IgD-negative memory B cell (primary cell): ENCODE measurements around the gene RUNX2. TPM values are rescaled to one million over a fixed set of nuclear protein-coding genes. Genes with fewer than 3 reads are reported as not detected.
A peak's percentile ranks its signal among the peaks of the same experiment; 100 is the strongest.
"Not testable (repeated sequence)": the region's sequence is repeated elsewhere in the genome, so short reads cannot be mapped to it uniquely, and the experiment has no call there.

ENCODE experiments used
- H3K27ac Mint-ChIP-seq, 3 donors: one replicate each; pipeline ENCODE4 v1.8.0; 2020 to 2022; ENCODE audit warnings: mild to moderate bottlenecking in 3 of 3, mixed read lengths in 3 of 3, moderate library complexity in 1 of 3
- H3K27me3 Mint-ChIP-seq: one replicate; pipeline ENCODE4 v1.8.0; 2021; ENCODE audit warnings: mixed read lengths
- H3K36me3 Mint-ChIP-seq: one replicate; pipeline ENCODE4 v1.8.0; 2020; ENCODE audit warnings: mild to moderate bottlenecking, mixed read lengths
- H3K4me1 Mint-ChIP-seq, 3 donors: one replicate each; pipeline ENCODE4 v1.8.0; 2020 to 2022; ENCODE audit warnings: mixed read lengths in 3 of 3, mild to moderate bottlenecking in 1 of 3
- H3K4me3 Mint-ChIP-seq, 4 donors: one replicate each; pipeline ENCODE4 v1.8.0; 2020 to 2022; ENCODE audit warnings: mild to moderate bottlenecking in 4 of 4, mixed read lengths in 4 of 4, moderate library complexity in 3 of 4
- H3K9me3 Mint-ChIP-seq, 3 donors: one replicate each; pipeline ENCODE4 v1.8.0; 2020 to 2021; ENCODE audit warnings: mixed read lengths in 3 of 3, mild to moderate bottlenecking in 1 of 3
- polyA plus RNA-seq: library from polyadenylated mRNA; unstranded; fragments of 300-500 nt; fragmentation: Illumina TruSeq; gene quantifications from one replicate; pipeline ENCODE4 v1.2.3, GENCODE V29; 2021

The RUNX2 gene
- polyA plus RNA-seq: 2.9 TPM

- Mint-ChIP-seq H3K9me3 (peaks cover 0 to 2% (median 0%) of the 10 kb centered on the region in 3 donors), H3K36me3 (no peaks in the 10 kb centered on the region), H3K4me1 (peaks cover 2 to 13% (median 7%) of the 10 kb centered on the region in 3 donors), H3K27me3 (no peaks in the 10 kb centered on the region), H3K27ac (no peak within 1 kb of the TSS), H3K4me3 (no peak within 1 kb of the TSS)
Observed at GRCh38 chr6:45327956-45328522, at the start of gene RUNX2. TSS of gene RUNX2 (plus strand) at chr6:45328330. CDS start at chr6:45328727, 397 bp downstream.

GRCh38 chr6:45278367-45278766 lies 49.8 kb upstream of the RUNX2 start:
- Mint-ChIP-seq H3K27ac (no peak overlapping the region), H3K36me3 (peaks cover 9% of the 10 kb centered on the region), H3K9me3 (peaks cover 0 to 3% (median 2%) of the 10 kb centered on the region in 3 donors), H3K4me3 (no peak overlapping the region), H3K27me3 (no peaks in the 10 kb centered on the region), H3K4me1 (no peaks in the 10 kb centered on the region)

DNA sequence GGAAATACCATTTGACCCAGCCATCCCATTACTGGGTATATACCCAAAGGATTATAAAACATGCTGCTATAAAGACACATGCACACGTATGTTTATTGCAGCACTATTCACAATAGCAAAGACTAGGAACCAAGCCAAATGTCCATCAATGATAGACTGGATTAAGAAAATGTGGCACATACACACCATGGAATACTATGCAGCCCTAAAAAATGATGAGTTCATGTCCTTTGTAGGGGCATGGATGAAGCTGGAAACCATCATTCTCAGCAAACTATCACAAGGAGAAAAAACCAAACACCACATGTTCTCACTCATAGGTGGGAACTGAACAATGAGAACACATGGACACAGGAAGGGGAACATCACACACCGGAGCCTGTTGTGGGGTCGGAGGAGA lies 41.4 kb upstream of the RUNX2 start:
- not testable (repeated sequence) for H3K36me3 Mint-ChIP-seq, H3K4me1 Mint-ChIP-seq, H3K27ac Mint-ChIP-seq, H3K4me3 Mint-ChIP-seq, H3K27me3 Mint-ChIP-seq, H3K9me3 Mint-ChIP-seq

- Mint-ChIP-seq H3K4me1 (peaks cover 6 to 18% (median 10%) of the 10 kb centered on the region in 3 donors), H3K4me3 (no peak overlapping the region), H3K9me3 (peaks cover 0 to 4% (median 3%) of the 10 kb centered on the region in 3 donors), H3K27ac (no peak overlapping the region), H3K27me3 (no peaks in the 10 kb centered on the region), H3K36me3 (peaks cover 6% of the 10 kb centered on the region)
Observed at GRCh38 chr6:45289751-45290514, 38.2 kb upstream of the RUNX2 start.

DNA sequence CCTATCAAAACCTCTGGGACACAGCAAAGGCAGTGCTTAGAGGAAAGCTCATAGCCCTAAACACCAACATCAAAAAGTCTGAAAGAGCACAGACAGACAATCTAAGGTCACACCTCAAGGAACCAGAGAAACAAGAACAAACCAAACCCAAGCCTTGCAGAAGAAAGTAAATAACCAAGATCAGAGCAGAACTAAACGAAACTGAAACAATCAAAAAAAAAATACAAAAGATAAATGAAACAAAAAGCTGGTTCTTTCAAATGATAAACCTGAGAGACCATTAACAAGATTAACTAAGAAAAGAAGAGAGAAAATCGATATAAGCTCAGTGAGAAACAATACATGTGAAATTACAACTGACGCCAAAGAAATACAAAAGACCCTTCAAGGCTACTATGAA lies 34.8 kb upstream of the RUNX2 start:
- Mint-ChIP-seq H3K4me1 (peaks cover 10 to 18% (median 10%) of the 10 kb centered on the region in 3 donors), H3K27ac (no peak overlapping the region), H3K4me3 (peak overlapping the region in 2 of 4 donors; percentile 2 to 4), H3K9me3 (peaks cover 0 to 3% (median 2%) of the 10 kb centered on the region in 3 donors), H3K27me3 (no peaks in the 10 kb centered on the region), H3K36me3 (peaks cover 7% of the 10 kb centered on the region)

GRCh38 chr6:45294065-45294701 lies 33.9 kb upstream of the RUNX2 start:
- not testable (repeated sequence) for H3K4me3 Mint-ChIP-seq, H3K27ac Mint-ChIP-seq, H3K27me3 Mint-ChIP-seq, H3K36me3 Mint-ChIP-seq, H3K9me3 Mint-ChIP-seq
- H3K4me1 Mint-ChIP-seq: peaks cover 10 to 18% (median 10%) of the 10 kb centered on the region in 3 donors

- Mint-ChIP-seq H3K27me3 (no peaks in the 10 kb centered on the region), H3K4me3 (no peak overlapping the region), H3K36me3 (peaks cover 2% of the 10 kb centered on the region), H3K27ac (no peak overlapping the region), H3K4me1 (peaks cover 10 to 18% (median 12%) of the 10 kb centered on the region in 3 donors), H3K9me3 (peaks cover 0 to 3% (median 2%) of the 10 kb centered on the region in 3 donors)
Observed at GRCh38 chr6:45297320-45297719, 30.8 kb upstream of the RUNX2 start.

GRCh38 chr6:45299096-45299581 lies 29.0 kb upstream of the RUNX2 start:
- peaks cover 10% of the 10 kb centered on the region for H3K36me3 Mint-ChIP-seq
- no peaks in the 10 kb centered on the region for H3K27me3 Mint-ChIP-seq
- H3K9me3 Mint-ChIP-seq: peaks cover 0 to 2% (median 0%) of the 10 kb centered on the region in 3 donors
- H3K27ac Mint-ChIP-seq: no peak overlapping the region
- H3K4me1 Mint-ChIP-seq: peaks cover 0 to 6% (median 3%) of the 10 kb centered on the region in 3 donors
- H3K4me3 Mint-ChIP-seq: no peak overlapping the region

DNA sequence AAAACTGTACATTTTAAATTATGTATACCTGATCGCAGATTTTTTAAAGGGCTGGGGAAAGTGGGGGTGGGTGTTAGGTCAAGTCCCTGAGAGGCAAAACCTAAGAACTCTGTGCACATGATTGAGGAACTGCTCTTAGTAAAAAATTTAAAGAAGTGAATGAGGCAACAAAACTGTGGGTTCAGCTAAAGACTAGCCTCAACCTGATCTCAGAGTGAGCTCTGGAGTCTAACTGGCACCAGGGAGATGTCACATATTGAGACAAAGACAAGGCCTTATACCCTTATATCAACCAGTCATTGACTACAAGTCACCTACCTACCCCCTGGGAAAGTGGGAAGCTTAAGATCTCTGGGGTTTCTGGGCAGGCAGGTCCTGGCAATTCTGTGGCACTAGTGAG lies 27.4 kb upstream of the RUNX2 start:
- Mint-ChIP-seq H3K27me3 (no peaks in the 10 kb centered on the region), H3K4me1 (peaks cover 0 to 4% (median 0%) of the 10 kb centered on the region in 3 donors), H3K9me3 (no peaks in the 10 kb centered on the region), H3K36me3 (peaks cover 10% of the 10 kb centered on the region), H3K4me3 (no peak overlapping the region), H3K27ac (peak overlapping the region in 1 of 3 donors; percentile 33)

DNA sequence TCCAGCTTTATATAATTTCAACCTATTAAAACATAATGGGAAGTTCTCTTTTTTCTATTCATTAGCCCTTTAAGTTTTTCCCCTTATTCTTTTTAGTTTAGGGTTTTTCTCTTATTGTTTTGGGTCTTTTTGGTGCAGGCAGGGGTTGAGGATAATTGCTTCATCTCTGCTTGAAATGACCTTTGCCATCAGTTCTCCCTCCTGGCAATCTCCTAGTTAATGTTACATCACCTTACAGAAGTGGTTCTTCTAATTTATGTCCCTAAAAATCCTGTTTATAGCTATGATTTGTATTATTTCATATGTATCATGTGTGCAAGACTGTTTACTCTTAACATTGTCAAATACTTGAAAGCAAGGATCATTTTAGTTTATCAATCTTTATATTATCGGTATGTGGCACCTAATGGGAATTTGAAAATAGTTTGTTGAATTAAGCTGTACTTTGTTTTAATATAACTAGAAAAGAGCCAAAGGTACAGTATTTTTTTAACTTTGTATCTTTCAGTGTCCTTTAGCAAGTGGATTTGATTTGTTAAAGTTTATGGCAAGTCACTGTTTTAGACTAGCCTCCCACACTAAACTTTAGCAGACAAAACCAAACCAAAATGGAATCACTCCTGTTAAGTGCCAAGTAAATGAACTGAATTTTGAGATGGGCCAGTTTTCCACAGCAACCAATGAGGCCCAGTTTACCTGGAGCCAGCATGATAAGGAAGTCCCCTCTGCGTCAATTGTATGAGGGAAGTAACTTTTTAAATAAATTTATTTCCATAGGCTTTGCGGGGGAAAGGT lies 26.6 kb upstream of the RUNX2 start:
- Mint-ChIP-seq H3K27me3 (no peaks in the 10 kb centered on the region), H3K36me3 (peaks cover 10% of the 10 kb centered on the region), H3K9me3 (no peaks in the 10 kb centered on the region), H3K27ac (no peak overlapping the region), H3K4me3 (no peak overlapping the region), H3K4me1 (peaks cover 0 to 4% (median 0%) of the 10 kb centered on the region in 3 donors)

- Mint-ChIP-seq H3K4me1 (peaks cover 0 to 6% (median under 1%) of the 10 kb centered on the region in 3 donors), H3K9me3 (peaks cover 0 to under 1% (median 0%) of the 10 kb centered on the region in 3 donors), H3K36me3 (peaks cover 15% of the 10 kb centered on the region), H3K27me3 (no peaks in the 10 kb centered on the region), H3K27ac (no peak overlapping the region), H3K4me3 (no peak overlapping the region)
Observed at GRCh38 chr6:45302832-45303231, 25.3 kb upstream of the RUNX2 start.

- peaks cover 15% of the 10 kb centered on the region for H3K36me3 Mint-ChIP-seq
- peaks cover 13 to 18% (median 15%) of the 10 kb centered on the region in 3 donors for H3K4me1 Mint-ChIP-seq
- H3K27me3 Mint-ChIP-seq: no peaks in the 10 kb centered on the region
- peak overlapping the region in 1 of 3 donors; percentile 50 for H3K27ac Mint-ChIP-seq
- no peak overlapping the region for H3K4me3 Mint-ChIP-seq
- H3K9me3 Mint-ChIP-seq: peaks cover 0 to 6% (median 4%) of the 10 kb centered on the region in 3 donors
Observed at GRCh38 chr6:45305546-45305945, 22.6 kb upstream of the RUNX2 start.

DNA sequence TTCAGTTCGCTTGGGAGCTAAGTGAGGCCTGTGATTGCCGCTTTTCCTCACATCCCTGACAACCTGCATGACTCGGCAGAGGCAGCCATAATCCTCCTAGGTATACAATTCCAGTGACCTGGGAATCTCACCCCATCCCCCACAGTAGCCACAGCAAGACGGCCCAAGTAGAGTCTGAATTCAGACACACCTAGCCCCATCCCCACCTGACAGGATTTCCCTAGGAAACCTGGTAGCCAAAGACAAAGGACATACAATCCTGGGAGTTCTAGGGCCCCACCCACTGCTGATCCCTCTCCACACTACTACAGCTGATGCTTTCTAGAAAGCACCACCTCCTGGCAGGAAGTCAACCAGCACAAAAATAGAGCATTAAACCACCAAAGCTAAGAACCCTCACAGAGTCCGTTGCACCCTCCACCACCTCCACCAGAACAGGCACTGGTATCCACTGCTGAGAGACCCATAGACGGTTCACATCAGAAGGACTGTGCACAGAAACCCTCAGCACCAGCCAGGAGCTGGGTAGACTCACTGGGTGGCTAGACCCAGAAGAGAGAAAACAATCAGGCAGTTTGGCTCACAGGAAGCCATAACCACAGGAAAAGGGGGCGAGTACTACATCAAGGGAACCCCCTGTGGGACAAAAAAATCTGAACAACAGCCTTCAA lies 17.9 kb upstream of the RUNX2 start:
- Mint-ChIP-seq H3K27ac (peak overlapping the region in 1 of 3 donors; percentile 76), H3K27me3 (no peaks in the 10 kb centered on the region), H3K9me3 (peaks cover 0 to 6% (median 6%) of the 10 kb centered on the region in 3 donors), H3K4me3 (peak overlapping the region in 2 of 4 donors; percentile 64 to 90), H3K4me1 (peaks cover 29 to 33% (median 31%) of the 10 kb centered on the region in 3 donors), H3K36me3 (peaks cover 10% of the 10 kb centered on the region)

- H3K4me3 Mint-ChIP-seq: no peak overlapping the region
- peaks cover 4 to 6% (median 4%) of the 10 kb centered on the region in 3 donors for H3K9me3 Mint-ChIP-seq
- peaks cover 7% of the 10 kb centered on the region for H3K36me3 Mint-ChIP-seq
- H3K27ac Mint-ChIP-seq: no peak overlapping the region
- no peaks in the 10 kb centered on the region for H3K27me3 Mint-ChIP-seq
- H3K4me1 Mint-ChIP-seq: peaks cover 26 to 32% (median 27%) of the 10 kb centered on the region in 3 donors
Observed at GRCh38 chr6:45314146-45314545, 14.0 kb upstream of the RUNX2 start.
